K562 (cell line): ENCODE results near the gene HDAC5. TPM values are rescaled to one million over a fixed set of nuclear protein-coding genes. Genes with fewer than 3 reads are reported as not detected.

ENCODE experiments used
- ATAC-seq: fragments of 200-7000 bp; cut with Tn5 transposase; 3 replicates; pipeline ENCODE4 v1.9.1; 2020; ENCODE audit warnings: moderate library complexity
- BruUV-seq: library from RNA; stranded (reverse); fragments of 400-500 nt; replicated peaks from 2 replicates; lab custom pipeline; 2021; lab: Mats Ljungman, UMichigan
- CTCF ChIA-PET: fragments of 300-600 bp; formaldehyde crosslinking; extraction: SDS; loops from one replicate; lab custom pipeline; 2021; ENCODE audit warnings: low intra/inter-chr PET ratio; lab: Yijun Ruan, JAX
- POLR2A ChIA-PET: fragments of 300-600, 350-650 bp; sonication (Branson Sonifier 250); formaldehyde crosslinking; extraction: SDS; loops from one replicate; lab custom pipeline; 2021; ENCODE audit warnings: antibody characterized with exemption, inconsistent platforms; lab: Yijun Ruan, JAX
- DNase-seq, 4 experiments: peaks; one replicate each; pipeline versions ENCODE4 v3.0.0 to v3.0.0-alpha.2; 2011 to 2018; ENCODE audit warnings: low spot score in 3 of 4, mixed read lengths in 3 of 4; ENCODE audit errors: extremely low read depth in 1 of 4
- FAIRE-seq: peaks from 2 replicates; lab custom pipeline; 2011; peaks lifted over from hg19 to GRCh38; lab: Jason Lieb, UNC
- H2AFZ ChIP-seq: 2 replicates; pipeline ENCODE4 v1.6.0; 2011; ENCODE audit warnings: low read depth, low read length, control low read depth, inconsistent platforms
- H3K27ac ChIP-seq: fragments of 200-600 bp; 3 replicates; pipeline ENCODE4 v1.8.0; 2011; ENCODE audit warnings: low read depth, mild to moderate bottlenecking, control low read depth, inconsistent platforms, low read length, moderate library complexity, mixed read lengths; ENCODE audit errors: extremely low read depth
- H3K27me3 ChIP-seq, 2 experiments: fragments of 300-600 bp in 1 of 2; 2 replicates in 1 of 2; 3 replicates in 1 of 2; pipeline versions ENCODE4 v1.6.0 to v1.8.0; 2011; ENCODE audit warnings: inconsistent platforms in 2 of 2, low read length in 2 of 2, mild to moderate bottlenecking in 1 of 2, mixed read lengths in 1 of 2, moderate library complexity in 1 of 2; ENCODE audit not compliant: control insufficient read depth in 2 of 2, insufficient read depth in 2 of 2
- H3K36me3 ChIP-seq: fragments of 300-600 bp; 3 replicates; pipeline ENCODE4 v1.8.0; 2011; ENCODE audit warnings: mild to moderate bottlenecking, low read length, inconsistent platforms; ENCODE audit not compliant: control insufficient read depth, insufficient read depth
- H3K4me1 ChIP-seq, 2 experiments: fragments of 200-600 bp in 1 of 2; replicated peaks in 1 of 2; 2 replicates in 1 of 2; 3 replicates in 1 of 2; pipeline versions ENCODE4 v1.5.1 to v1.8.0; 2011; ENCODE audit warnings: inconsistent platforms in 2 of 2, low read length in 2 of 2, mild to moderate bottlenecking in 1 of 2, mixed read lengths in 1 of 2, moderate library complexity in 1 of 2; ENCODE audit not compliant: control insufficient read depth in 2 of 2, insufficient read depth in 2 of 2
- H3K4me2 ChIP-seq: 2 replicates; pipeline ENCODE4 v1.6.1; 2011; ENCODE audit warnings: low read length, control low read depth, inconsistent platforms, mixed read lengths; ENCODE audit not compliant: insufficient read depth
- H3K4me3 ChIP-seq: fragments of 200-600 bp; sonication (generic), shearing (Covaris generic); 2 replicates; pipeline ENCODE4 v1.5.1; 2016; ENCODE audit warnings: control low read depth, inconsistent platforms
- H3K79me2 ChIP-seq: fragments of 200-600 bp; 3 replicates; pipeline ENCODE4 v1.8.0; 2011; ENCODE audit warnings: low read length, inconsistent platforms; ENCODE audit not compliant: control insufficient read depth, insufficient read depth
- H3K9ac ChIP-seq, 2 experiments: 2 replicates each; pipeline versions ENCODE4 v1.6.0 to v1.6.1; 2011; ENCODE audit warnings: low read depth in 2 of 2, low read length in 2 of 2, control low read depth in 1 of 2, inconsistent platforms in 1 of 2, mild to moderate bottlenecking in 1 of 2, mixed read lengths in 1 of 2; ENCODE audit not compliant: insufficient read depth in 1 of 2
- H3K9me1 ChIP-seq: one replicate; pipeline ENCODE4 v1.6.0; 2011; ENCODE audit warnings: inconsistent platforms, mild to moderate bottlenecking, low read length, moderate library complexity; ENCODE audit not compliant: control insufficient read depth, insufficient read depth
- H3K9me3 ChIP-seq: replicated peaks from 2 replicates; pipeline ENCODE4 v1.5.1; 2011; ENCODE audit warnings: low read depth, low read length, inconsistent platforms; ENCODE audit not compliant: control insufficient read depth, insufficient read depth
- H4K20me1 ChIP-seq: replicated peaks from 2 replicates; pipeline ENCODE4 v1.6.1; 2011; ENCODE audit warnings: low read length, inconsistent platforms, mixed read lengths; ENCODE audit not compliant: control insufficient read depth, insufficient read depth
- ARHGAP35 ChIP-seq: fragments of 450-650 bp; IDR thresholded peaks from 2 replicates; pipeline ENCODE4 v1.6.1; 2018; ENCODE audit not compliant: partially characterized antibody
- BMI1 ChIP-seq: fragments of 150-350 bp; IDR thresholded peaks from 2 replicates; pipeline ENCODE4 v1.6.1; 2014; ENCODE audit warnings: low read length
- CREM ChIP-seq: IDR thresholded peaks from 2 replicates; pipeline ENCODE4 v1.6.1; 2014; ENCODE audit warnings: antibody characterized with exemption, low read depth
- JUNB ChIP-seq: fragments of 450-650 bp; formaldehyde crosslinking; conservative IDR thresholded peaks from 2 replicates; pipeline ENCODE4 v1.4.0; 2020; ENCODE audit warnings: mild to moderate bottlenecking
- RBFOX2 ChIP-seq: fragments of 200-400 bp; formaldehyde crosslinking; IDR thresholded peaks from 2 replicates; pipeline ENCODE4 v1.6.1; 2017; ENCODE audit warnings: low read depth, mild to moderate bottlenecking, low read length, moderate library complexity
- SMAD4 ChIP-seq: fragments of 250-450 bp; sonication (Bioruptor Pico); conservative IDR thresholded peaks from 2 replicates; pipeline ENCODE4 v1.8.0; 2021; ENCODE audit warnings: inconsistent platforms, mild to moderate bottlenecking, moderate library complexity
- SMARCE1 ChIP-seq: fragments of 450-650 bp; IDR thresholded peaks from 2 replicates; pipeline ENCODE4 v1.7.1; 2016; ENCODE audit warnings: mild to moderate bottlenecking
- TAF9B ChIP-seq: fragments of 450-650 bp; IDR thresholded peaks from 2 replicates; pipeline ENCODE4 v1.6.1; 2018; ENCODE audit warnings: mild to moderate bottlenecking; ENCODE audit not compliant: partially characterized antibody
- TBL1XR1 ChIP-seq, 2 experiments: IDR thresholded peaks; 2 replicates each; pipeline ENCODE4 v1.6.1; 2012; ENCODE audit warnings: improper control_type of control experiment in 2 of 2, low read length in 2 of 2, mild to moderate bottlenecking in 1 of 2
- ZNF584 ChIP-seq: fragments of 200-800 bp; sonication (Bioruptor generic); IDR thresholded peaks from 2 replicates; pipeline ENCODE4 v1.6.1; 2016; ENCODE audit warnings: low read depth, mild to moderate bottlenecking, missing genetic modification characterization, missing compliant biosample characterization
- ZNF76 ChIP-seq: fragments of 250-450 bp; sonication (Bioruptor Pico); IDR thresholded peaks from 2 replicates; pipeline ENCODE4 v1.4.0; 2020; ENCODE audit warnings: mild to moderate bottlenecking, moderate library complexity, borderline replicate concordance
- WGBS: fragments of 100-300 bp; shearing (Covaris generic); methylation state at CpG from one replicate; pipeline ENCODE4 v1.1.6; 2016; ENCODE audit warnings: low coverage, mixed read lengths; ENCODE audit not compliant: insufficient coverage; ENCODE audit errors: missing lambda C conversion rate; 5-methylcytosine and 5-hydroxymethylcytosine counted together
- in situ Hi-C: fragments of 300-500 bp; cut with MboI; formaldehyde crosslinking; loops from 4 replicates; pipeline ENCODE4 v1.15.0; 2018; ENCODE audit warnings: inconsistent platforms, mixed read lengths
- intact Hi-C: fragments of 100-400 bp; cut with micrococcal nuclease; formaldehyde crosslinking; loops from 2 replicates; pipeline ENCODE4 v1.14.2; 2022
- polyA plus RNA-seq, 8 experiments: library from polyadenylated mRNA; depleted of rRNA in 4 of 8; stranded (reverse) in 5 of 8; unstranded in 3 of 8; fragments of >200 nt; fragmentation: Nextera tagmentation in 2 of 8; fragmentation: Illumina TruSeq in 1 of 8; extraction: Ambion mirVana in 2 of 8; extraction: Trizol in 1 of 8; gene quantifications; 2 replicates each; pipeline versions ENCODE4 v1.2.1 to v1.2.3, GENCODE V29; 2011 to 2014; ENCODE audit warnings: inconsistent platforms in 1 of 8, missing spikeins in 1 of 8
- total RNA-seq, 7 experiments: library from RNA; depleted of rRNA in 6 of 7; stranded (reverse); fragments of >200 nt in 6 of 7; fragmentation: Illumina TruSeq in 2 of 7; extraction: Trizol in 2 of 7; gene quantifications; 2 replicates each; pipeline versions ENCODE4 v1.2.1 to v1.2.3, GENCODE V29; 2011 to 2021; ENCODE audit warnings: low replicate concordance in 1 of 7
- TF ChIP-seq, protein P1 (sequence below): sonication (generic); IDR thresholded peaks from 2 replicates; pipeline ENCODE4 v1.6.1; 2016
- TF ChIP-seq, protein P2 (sequence below): fragments of 150-350 bp; conservative IDR thresholded peaks from 2 replicates; pipeline ENCODE4 v1.6.1; 2014; ENCODE audit warnings: low read length
- TF ChIP-seq, protein P3 (sequence below), 2 experiments: fragments of 450-650 bp; IDR thresholded peaks; 2 replicates each; pipeline ENCODE4 v1.6.1; 2018; ENCODE audit warnings: mild to moderate bottlenecking in 2 of 2, low read depth in 1 of 2; ENCODE audit not compliant: partially characterized antibody in 2 of 2

Gene HDAC5
- total and polyA plus RNA-seq, 9 of the 15 experiments (the other 6 are each of a cell fraction or from before 2014, with no cell fraction given): 0.45 to 26.2 (median 16.4) TPM

DNA sequence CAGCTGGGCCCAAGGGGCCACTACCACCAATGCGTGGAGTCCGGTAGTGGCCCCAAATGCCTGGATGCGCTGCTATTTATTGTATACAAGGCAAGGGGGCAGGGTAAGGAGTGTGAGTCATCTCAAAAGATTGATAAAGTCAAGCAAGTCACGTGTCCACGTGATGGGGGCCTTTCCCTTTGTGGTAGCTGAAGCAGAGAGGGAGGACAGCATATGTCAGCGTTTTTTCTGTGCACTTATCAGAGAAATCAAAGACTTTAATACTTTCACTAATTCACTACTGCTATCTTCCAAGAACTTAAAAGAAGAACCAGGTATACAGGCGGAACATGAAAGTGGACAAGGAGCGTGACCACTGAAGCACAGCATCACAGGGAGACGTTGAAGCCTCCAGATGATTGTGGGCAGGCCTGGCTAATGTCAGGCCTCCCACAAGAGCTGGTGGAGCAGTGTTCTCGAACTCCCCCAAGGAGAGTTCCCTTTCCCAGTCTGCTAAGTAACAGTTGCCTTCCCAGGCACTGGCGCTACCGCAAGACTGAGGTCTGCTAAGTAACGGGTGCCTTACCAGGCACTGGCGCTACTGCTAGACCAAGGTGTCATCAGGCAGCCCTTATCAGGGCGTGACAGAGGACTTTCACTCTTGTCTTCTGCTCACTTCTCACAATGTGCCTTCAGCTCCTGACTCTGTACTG, 36.2 kb upstream of the HDAC5 start:
- under 1% methylated on average over 15 of the region's 15 CpGs for WGBS
- no peak overlapping the region for H3K4me3 ChIP-seq
- no peaks in the 10 kb centered on the region for H3K9me1 ChIP-seq
- no peaks in the 10 kb centered on the region for H3K27me3 ChIP-seq
- H2AFZ ChIP-seq: peak overlapping the region; percentile 33; the same call in 1 of the 2 replicates
- in situ Hi-C loops: no loop called here
- peaks cover 20 to 24% of the 10 kb centered on the region in 2 experiments for H3K4me1 ChIP-seq
- H4K20me1 ChIP-seq: no peaks in the 10 kb centered on the region
- FAIRE-seq (peak; percentile 98), DNase-seq (peak; percentile 45 to 90 (median 52)), ATAC-seq (peak; percentile 96)
- H3K27ac ChIP-seq: peak overlapping the region; percentile 79
- H3K79me2 ChIP-seq: no peaks in the 10 kb centered on the region
- peaks cover 57% of the 10 kb centered on the region for H3K36me3 ChIP-seq
- no peaks in the 10 kb centered on the region for H3K9me3 ChIP-seq
- H3K9ac ChIP-seq: peak overlapping the region; percentile 33; a peak in 3 of 4 replicates
- CTCF ChIA-PET: no interaction called here
- POLR2A ChIA-PET: interaction anchor here (0.5 to 3.6 kb wide), 8 partner anchors 9 to 734 kb away, joined by 3 to 20 read pairs (median 3); no protein-coding TSS in a partner anchor
- BruUV-seq: TSS peak; percentile 31
- intact Hi-C loops: loop anchor here (10.0 kb wide), 1 partner anchor 145 kb away; the partner anchor contains the start of gene TMEM101
- peak overlapping the region; percentile 50 for H3K4me2 ChIP-seq
- TF ChIP-seq, protein P1, sequence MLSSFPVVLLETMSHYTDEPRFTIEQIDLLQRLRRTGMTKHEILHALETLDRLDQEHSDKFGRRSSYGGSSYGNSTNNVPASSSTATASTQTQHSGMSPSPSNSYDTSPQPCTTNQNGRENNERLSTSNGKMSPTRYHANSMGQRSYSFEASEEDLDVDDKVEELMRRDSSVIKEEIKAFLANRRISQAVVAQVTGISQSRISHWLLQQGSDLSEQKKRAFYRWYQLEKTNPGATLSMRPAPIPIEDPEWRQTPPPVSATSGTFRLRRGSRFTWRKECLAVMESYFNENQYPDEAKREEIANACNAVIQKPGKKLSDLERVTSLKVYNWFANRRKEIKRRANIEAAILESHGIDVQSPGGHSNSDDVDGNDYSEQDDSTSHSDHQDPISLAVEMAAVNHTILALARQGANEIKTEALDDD: peak; percentile 84
- TF ChIP-seq SMAD4: no peak; the same call in none of the 2 replicates
- no peak for TF ChIP-seq TBL1XR1 (IDR thresholded peaks at IDR 0.05; ENCODE audit: low read length in 2 of 2)
- no peak for TF ChIP-seq ARHGAP35
- peak; percentile 67; the same call in 1 of the 2 replicates for TF ChIP-seq ZNF584 (CRISPR knock-in tag)
- 0 out of 2 replicates have a peak, but pooled peaks have one; percentile 31 for TF ChIP-seq RBFOX2
- TF ChIP-seq TAF9B: peak; percentile 84
- TF ChIP-seq, protein P2, sequence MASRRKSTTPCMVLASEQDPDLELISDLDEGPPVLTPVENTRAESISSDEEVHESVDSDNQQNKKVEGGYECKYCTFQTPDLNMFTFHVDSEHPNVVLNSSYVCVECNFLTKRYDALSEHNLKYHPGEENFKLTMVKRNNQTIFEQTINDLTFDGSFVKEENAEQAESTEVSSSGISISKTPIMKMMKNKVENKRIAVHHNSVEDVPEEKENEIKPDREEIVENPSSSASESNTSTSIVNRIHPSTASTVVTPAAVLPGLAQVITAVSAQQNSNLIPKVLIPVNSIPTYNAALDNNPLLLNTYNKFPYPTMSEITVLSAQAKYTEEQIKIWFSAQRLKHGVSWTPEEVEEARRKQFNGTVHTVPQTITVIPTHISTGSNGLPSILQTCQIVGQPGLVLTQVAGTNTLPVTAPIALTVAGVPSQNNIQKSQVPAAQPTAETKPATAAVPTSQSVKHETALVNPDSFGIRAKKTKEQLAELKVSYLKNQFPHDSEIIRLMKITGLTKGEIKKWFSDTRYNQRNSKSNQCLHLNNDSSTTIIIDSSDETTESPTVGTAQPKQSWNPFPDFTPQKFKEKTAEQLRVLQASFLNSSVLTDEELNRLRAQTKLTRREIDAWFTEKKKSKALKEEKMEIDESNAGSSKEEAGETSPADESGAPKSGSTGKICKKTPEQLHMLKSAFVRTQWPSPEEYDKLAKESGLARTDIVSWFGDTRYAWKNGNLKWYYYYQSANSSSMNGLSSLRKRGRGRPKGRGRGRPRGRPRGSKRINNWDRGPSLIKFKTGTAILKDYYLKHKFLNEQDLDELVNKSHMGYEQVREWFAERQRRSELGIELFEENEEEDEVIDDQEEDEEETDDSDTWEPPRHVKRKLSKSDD: no peak
- no peak for TF ChIP-seq BMI1
- TF ChIP-seq JUNB (CRISPR knock-in tag): peak; percentile 61; the same call in 1 of the 2 replicates
- no peak for TF ChIP-seq ZNF76
- TF ChIP-seq SMARCE1: peak; percentile 92
- TF ChIP-seq, protein P3, sequence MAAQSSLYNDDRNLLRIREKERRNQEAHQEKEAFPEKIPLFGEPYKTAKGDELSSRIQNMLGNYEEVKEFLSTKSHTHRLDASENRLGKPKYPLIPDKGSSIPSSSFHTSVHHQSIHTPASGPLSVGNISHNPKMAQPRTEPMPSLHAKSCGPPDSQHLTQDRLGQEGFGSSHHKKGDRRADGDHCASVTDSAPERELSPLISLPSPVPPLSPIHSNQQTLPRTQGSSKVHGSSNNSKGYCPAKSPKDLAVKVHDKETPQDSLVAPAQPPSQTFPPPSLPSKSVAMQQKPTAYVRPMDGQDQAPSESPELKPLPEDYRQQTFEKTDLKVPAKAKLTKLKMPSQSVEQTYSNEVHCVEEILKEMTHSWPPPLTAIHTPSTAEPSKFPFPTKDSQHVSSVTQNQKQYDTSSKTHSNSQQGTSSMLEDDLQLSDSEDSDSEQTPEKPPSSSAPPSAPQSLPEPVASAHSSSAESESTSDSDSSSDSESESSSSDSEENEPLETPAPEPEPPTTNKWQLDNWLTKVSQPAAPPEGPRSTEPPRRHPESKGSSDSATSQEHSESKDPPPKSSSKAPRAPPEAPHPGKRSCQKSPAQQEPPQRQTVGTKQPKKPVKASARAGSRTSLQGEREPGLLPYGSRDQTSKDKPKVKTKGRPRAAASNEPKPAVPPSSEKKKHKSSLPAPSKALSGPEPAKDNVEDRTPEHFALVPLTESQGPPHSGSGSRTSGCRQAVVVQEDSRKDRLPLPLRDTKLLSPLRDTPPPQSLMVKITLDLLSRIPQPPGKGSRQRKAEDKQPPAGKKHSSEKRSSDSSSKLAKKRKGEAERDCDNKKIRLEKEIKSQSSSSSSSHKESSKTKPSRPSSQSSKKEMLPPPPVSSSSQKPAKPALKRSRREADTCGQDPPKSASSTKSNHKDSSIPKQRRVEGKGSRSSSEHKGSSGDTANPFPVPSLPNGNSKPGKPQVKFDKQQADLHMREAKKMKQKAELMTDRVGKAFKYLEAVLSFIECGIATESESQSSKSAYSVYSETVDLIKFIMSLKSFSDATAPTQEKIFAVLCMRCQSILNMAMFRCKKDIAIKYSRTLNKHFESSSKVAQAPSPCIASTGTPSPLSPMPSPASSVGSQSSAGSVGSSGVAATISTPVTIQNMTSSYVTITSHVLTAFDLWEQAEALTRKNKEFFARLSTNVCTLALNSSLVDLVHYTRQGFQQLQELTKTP (IDR thresholded peaks at IDR 0.05; ENCODE audit: low read depth in 1 of 2, partially characterized antibody in 2 of 2): peak in 1 of 2 experiments; percentile 63
- peak; percentile 75 for TF ChIP-seq CREM
